Tibial artery (tissue), 4 donors: ENCODE results near the gene EREG.
"Not testable (repeated sequence)": the region's sequence is repeated elsewhere in the genome, so short reads cannot be mapped to it uniquely, and the experiment has no call there.

Experiments
- DNase-seq, 2 donors: peaks; one replicate each; pipeline ENCODE4 v3.0.0-alpha.2; 2019
- H3K27ac ChIP-seq, 2 donors: fragments of 200-600 bp; sonication (generic) in 1 of 2; 1 replicate in 1 of 2; 2 replicates in 1 of 2; pipeline ENCODE4 v1.5.1; 2018 to 2019; ENCODE audit warnings: mild to moderate bottlenecking in 1 of 2
- H3K27me3 ChIP-seq, 2 donors: fragments of 200-600 bp; sonication (generic) in 1 of 2; one replicate each; pipeline versions ENCODE4 v1.5.1 to v1.6.0; 2016 to 2019
- H3K36me3 ChIP-seq, 3 donors: fragments of 200-600 bp; sonication (generic) in 2 of 3; one replicate each; pipeline ENCODE4 v1.5.1; 2016 to 2019; ENCODE audit warnings: mild to moderate bottlenecking in 2 of 3
- H3K4me1 ChIP-seq, 4 donors: fragments of 200-600 bp; sonication (generic) in 2 of 4; 1 replicate in 3 of 4; 2 replicates in 1 of 4; pipeline ENCODE4 v1.5.1; 2016 to 2019
- H3K4me3 ChIP-seq, 2 donors: fragments of 200-600 bp; sonication (generic) in 1 of 2; 1 replicate in 1 of 2; 2 replicates in 1 of 2; pipeline ENCODE4 v1.5.1; 2018 to 2019; ENCODE audit warnings: mild to moderate bottlenecking in 2 of 2
- H3K9me3 ChIP-seq, 3 donors: fragments of 200-600 bp; sonication (generic) in 1 of 3; one replicate each; pipeline ENCODE4 v1.5.1; 2016 to 2019
- CTCF ChIP-seq, 2 experiments: fragments of 200-600 bp in 1 of 2; fragments of 450-650 bp in 1 of 2; IDR thresholded peaks; one replicate each; pipeline ENCODE4 v1.5.1; 2017 to 2019; ENCODE audit warnings: antibody characterized with exemption in 2 of 2, mild to moderate bottlenecking in 1 of 2, moderate library complexity in 1 of 2
- intact Hi-C: fragments of 100-400 bp; cut with DNase I; formaldehyde crosslinking; loops from one replicate; pipeline ENCODE4 v1.15.0; 2023; ENCODE audit warnings: low total_unique reads

Gene EREG

GRCh38 chr4:74334636-74335035 lies 30.3 kb upstream of the EREG start:
- Histone ChIP-seq H3K9me3 (no peaks in the 10 kb centered on the region), H3K4me3 (no peak overlapping the region), H3K27ac (no peak overlapping the region), H3K36me3 (no peaks in the 10 kb centered on the region), H3K27me3 (no peaks in the 10 kb centered on the region), H3K4me1 (no peaks in the 10 kb centered on the region)
- TF ChIP-seq CTCF (IDR thresholded peaks at IDR 0.05): no peak
- intact Hi-C loops: no loop called here
- DNase-seq: no peak

GRCh38 chr4:74335341-74336021 lies 29.5 kb upstream of the EREG start:
- no peak overlapping the region for H3K4me3 ChIP-seq
- H3K27me3 ChIP-seq: no peaks in the 10 kb centered on the region
- H3K36me3 ChIP-seq: no peaks in the 10 kb centered on the region
- TF ChIP-seq CTCF (IDR thresholded peaks at IDR 0.05): no peak
- DNase-seq: no peak
- H3K4me1 ChIP-seq: no peaks in the 10 kb centered on the region
- no peak overlapping the region for H3K27ac ChIP-seq
- intact Hi-C loops: no loop called here
- no peaks in the 10 kb centered on the region for H3K9me3 ChIP-seq

GRCh38 chr4:74338792-74339333 lies 26.1 kb upstream of the EREG start:
- Histone ChIP-seq H3K27ac (no peak overlapping the region), H3K27me3 (no peaks in the 10 kb centered on the region), H3K4me1 (no peaks in the 10 kb centered on the region), H3K36me3 (no peaks in the 10 kb centered on the region), H3K9me3 (peaks cover 0 to 3% (median 0%) of the 10 kb centered on the region in 3 donors), H3K4me3 (no peak overlapping the region)
- no peak for DNase-seq
- intact Hi-C loops: no loop called here
- no peak for TF ChIP-seq CTCF (IDR thresholded peaks at IDR 0.05)

GRCh38 chr4:74339501-74339900 lies 25.4 kb upstream of the EREG start:
- Histone ChIP-seq H3K4me3 (no peak overlapping the region), H3K36me3 (no peaks in the 10 kb centered on the region), H3K27ac (no peak overlapping the region), H3K9me3 (peaks cover 0 to 9% (median 5%) of the 10 kb centered on the region in 3 donors), H3K4me1 (no peaks in the 10 kb centered on the region), H3K27me3 (no peaks in the 10 kb centered on the region)
- no peak for TF ChIP-seq CTCF (IDR thresholded peaks at IDR 0.05)
- no peak for DNase-seq
- intact Hi-C loops: no loop called here

GRCh38 chr4:74340421-74340820 lies 24.5 kb upstream of the EREG start:
- DNase-seq, intact Hi-C loops, H3K36me3 ChIP-seq, H3K27ac ChIP-seq, H3K4me3 ChIP-seq, H3K27me3 ChIP-seq, H3K4me1 ChIP-seq: not testable (repeated sequence)
- peaks cover 0 to 12% (median 11%) of the 10 kb centered on the region in 3 donors for H3K9me3 ChIP-seq

GRCh38 chr4:74344031-74344430 lies 20.9 kb upstream of the EREG start:
- Histone ChIP-seq H3K4me3 (no peak overlapping the region), H3K27ac (no peak overlapping the region), H3K36me3 (no peaks in the 10 kb centered on the region), H3K4me1 (no peaks in the 10 kb centered on the region), H3K9me3 (peaks cover 0 to 12% (median 11%) of the 10 kb centered on the region in 3 donors), H3K27me3 (no peaks in the 10 kb centered on the region)
- no peak for TF ChIP-seq CTCF (IDR thresholded peaks at IDR 0.05)
- intact Hi-C loops: no loop called here
- no peak for DNase-seq
